NAMALWA (cell line): Measurements from ENCODE around the gene RSPO3.

Source experiments
- DNase-seq: peaks from one replicate; pipeline ENCODE4 v3.0.0-alpha.2; 2015; ENCODE audit warnings: low spot score

The RSPO3 gene

DNA sequence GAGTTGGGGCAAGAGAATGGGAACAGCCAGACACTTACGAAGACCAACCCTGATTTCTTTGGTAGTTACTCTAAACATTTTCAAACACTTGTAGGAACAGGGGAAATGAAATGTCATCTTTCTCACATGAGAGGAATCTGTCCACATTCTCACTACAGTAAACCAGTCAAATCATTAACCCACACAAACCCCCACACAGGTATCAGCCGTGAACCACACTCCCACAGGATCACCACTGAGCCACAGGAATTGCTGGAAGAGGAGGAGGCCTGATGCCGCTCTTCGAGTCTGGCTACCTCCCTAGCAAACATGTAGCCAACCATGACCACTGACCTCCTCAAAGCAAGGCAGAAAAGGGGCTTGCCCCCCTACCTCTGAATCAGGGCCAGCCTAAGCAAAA is 6.9 kb upstream of the RSPO3 start:
- DNase-seq: no peak

DNA sequence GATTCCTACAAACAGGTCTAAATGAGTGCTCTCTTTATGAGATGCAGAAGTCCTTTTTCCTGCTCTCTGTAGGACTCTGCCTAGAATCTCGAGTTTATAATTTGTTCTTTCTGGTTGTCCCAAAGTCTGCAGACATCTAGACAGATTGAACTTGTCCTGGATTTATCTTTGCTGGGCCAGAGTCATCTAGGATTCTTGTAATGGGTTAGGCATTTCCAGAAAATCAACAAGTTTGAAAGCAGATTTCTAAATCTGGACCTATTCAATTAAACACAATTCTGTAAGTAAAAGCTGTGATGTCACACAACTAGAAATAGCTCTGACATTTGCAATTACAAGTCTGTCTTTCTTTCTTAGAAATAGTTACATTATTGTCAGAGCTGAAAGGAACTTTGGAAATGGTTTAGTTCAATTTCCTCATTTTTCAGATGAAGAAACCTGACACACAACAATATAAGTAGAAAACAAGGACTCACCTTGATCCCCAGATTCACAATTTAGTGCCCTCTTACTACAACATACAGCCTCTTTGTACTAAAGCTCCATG is 4.2 kb upstream of the RSPO3 start:
- DNase-seq: no peak

DNA sequence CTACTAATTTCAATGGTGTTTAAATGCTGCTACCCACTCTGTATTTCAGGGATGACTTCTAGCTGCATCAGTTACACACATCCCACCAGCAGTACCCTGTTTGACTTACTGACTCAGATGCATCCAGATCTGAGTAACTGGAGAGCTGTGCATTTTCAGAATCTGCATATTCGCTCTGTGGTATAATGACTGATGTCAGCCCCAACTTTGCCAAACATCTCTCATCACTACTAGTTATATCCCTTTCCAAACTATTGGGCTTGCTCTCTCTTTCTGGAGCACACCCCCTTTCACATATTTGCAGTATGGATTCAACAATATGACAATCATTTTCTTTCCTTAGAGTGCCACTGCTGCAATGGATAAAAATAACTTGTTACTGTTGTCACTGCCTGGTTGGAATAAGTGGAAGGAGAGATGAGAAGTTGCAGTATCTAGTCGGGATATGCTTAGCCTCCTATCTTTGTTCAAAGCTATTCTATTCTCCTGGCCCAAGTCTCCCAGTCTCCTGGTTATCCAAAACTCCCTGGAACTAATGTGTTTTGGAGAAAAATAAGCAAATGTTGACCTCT is 3.3 kb upstream of the RSPO3 start:
- no peak for DNase-seq

DNA sequence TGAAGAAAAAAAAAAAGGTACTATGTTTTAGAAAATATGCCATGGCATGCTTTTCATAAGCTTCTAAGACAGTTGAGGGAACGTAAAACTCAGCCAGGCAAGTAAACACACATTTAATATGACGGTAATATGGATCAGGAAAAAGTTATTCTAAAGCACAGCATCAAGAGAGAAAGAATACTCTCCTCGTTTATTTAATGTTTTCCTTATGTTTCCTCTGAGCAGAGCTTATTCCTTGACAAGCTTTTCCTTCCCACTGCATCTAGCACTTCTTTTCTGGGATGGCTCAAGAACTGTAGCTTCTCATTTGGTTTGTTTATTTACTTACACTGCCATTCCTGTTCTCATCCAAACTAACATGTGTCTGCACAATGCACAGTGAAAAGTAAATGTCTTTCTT is 2.7 kb upstream of the RSPO3 start:
- DNase-seq: no peak

DNA sequence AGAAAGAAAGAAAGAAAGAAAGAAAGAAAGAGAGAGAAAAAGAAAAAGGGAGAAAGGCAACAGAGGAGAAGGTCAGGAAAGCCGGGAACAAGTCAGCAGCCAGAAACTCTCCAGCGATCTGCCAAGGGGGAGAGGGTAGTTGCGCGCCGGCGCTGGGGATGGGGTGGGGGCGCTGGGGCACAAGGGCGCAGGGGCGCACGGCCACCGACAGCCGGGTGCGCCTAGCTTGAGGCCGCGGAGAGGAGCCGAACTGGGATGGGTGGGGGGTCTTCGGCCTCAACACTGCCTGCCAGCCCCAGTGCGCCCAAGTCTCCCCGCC is 533 bp upstream of the RSPO3 start:
- DNase-seq: no peak

DNA sequence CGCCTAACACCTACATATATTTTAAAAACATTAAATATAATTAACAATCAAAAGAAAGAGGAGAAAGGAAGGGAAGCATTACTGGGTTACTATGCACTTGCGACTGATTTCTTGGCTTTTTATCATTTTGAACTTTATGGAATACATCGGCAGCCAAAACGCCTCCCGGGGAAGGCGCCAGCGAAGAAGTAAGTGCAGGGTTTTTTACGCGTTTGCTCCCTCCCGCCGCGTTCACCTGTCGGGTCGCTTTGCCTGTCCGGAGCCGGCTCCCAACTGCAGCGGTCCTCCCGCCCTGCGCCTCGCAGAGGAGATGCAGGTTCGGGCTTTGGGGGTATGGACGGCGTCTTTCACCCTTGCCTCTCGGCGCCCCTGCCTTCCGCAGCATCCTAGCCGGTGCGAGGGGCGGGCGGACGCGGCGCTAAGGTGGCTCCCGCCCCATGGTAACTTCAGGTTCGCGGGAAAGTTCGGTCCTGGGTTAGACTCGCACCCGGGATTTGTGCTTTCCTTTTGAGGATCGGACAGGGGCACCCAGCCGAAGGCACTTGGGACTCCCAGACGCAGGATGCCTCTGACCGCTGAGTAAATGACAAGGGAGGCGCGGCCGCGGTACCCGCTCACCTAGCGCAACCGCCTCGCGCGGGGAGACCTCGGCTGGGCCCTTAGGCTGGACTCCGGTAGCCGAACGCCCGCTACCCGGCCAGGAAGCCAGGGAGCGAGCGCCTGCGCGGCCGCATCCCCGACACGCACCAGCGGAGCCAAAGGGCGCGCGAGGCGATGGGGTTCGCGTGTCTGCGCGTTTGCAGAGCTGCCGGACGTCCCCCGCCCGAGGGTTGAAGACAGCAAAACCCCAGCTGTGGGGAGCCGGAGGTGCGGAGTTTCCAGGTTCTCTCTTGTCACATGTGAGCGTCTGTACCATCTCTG is 891 bp downstream of the RSPO3 start:
- DNase-seq: no peak

DNA sequence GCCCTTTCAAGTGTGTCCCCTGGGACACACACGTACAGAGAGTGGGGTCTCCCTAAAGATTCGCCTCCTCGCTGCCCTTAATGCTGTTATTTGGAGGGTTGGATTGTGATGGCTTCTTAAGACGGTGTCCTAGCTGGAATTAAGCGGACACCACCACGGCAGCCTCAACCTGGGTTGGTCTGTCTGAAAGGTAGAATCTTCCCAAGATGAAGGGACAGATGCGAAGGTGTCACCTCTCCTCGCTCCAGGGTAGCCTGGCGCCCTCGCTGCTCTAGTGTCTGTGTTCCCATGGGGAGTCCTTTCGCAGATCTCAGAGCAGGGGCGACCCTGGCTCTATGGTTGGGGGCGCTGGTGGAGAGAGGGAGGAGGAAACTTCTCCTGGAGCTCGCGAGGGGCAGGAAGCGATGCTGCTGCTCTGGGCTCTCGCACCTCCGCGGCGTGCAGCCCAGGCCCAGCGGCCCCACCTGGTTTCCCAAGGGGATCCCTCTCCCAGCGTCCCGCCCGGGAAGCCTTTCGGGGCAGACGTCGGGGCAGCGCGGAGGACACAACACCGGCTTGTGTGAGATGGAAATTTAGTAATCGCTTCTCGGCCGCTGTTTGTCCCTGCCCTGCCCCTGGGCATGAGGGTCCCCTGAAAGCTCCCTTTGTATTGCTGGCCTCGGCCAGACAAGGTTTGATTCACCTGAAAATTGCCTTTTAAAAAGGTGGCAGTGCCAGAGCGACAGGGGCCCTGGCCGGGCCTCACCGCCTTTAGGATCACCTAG is 1.7 kb downstream of the RSPO3 start:
- no peak for DNase-seq

DNA sequence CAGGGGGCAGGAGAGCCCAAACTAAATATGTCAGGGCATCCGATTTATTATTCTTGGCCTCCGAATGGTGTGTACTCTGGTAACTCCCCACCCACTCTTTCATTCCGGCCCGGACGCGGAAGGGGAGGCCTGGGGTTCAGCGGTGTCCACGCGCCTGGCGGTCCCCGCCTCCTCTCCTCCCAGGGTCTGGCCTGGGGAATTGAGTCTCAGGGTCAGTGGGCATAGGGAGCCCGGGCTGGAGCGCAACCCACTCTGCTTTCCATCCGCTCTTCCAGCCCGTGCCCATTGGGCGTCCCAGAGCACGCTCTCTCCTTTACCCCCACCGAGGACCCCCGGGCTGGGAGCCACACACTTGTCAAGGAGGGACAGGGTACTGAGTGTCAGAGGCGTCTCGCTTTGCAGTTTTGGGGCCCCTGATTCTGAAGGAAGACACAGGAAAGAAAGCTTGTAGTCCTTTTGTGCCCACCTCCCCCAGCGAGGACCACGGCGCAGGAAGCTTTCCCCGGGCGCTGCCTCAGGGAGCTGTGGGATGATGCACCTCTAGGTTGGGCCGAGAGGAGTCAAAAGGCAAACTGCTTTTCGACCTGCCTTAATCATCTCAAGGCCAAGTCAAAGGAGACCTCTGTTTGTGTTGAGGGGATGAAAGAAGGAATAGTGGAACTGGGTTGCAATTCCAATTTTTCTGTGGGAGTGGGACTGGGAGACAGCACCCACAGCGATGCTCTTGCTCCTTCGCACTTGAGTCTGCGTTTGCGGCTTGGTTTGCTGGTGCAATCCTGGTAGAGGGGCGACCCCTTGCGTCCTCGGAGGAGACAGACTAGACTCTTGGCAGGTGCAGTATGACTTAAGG is 2.5 kb downstream of the RSPO3 start:
- peak; percentile 77 for DNase-seq

DNA sequence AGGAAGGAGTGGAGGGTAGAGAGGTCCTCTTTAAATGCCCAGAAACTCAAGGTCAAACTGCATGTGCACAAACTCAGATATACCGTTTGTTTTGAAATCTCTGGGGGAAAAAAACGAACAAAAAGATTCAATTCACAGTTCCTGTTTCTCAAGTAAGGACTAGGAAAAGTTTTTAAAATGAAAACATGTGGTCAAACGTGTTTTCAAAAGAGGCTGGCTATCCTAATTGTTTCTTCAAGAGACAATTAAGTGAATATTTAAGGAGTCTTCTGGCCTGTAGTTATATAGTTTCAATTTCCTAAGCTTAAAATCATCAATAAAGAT is 3.1 kb downstream of the RSPO3 start:
- DNase-seq: no peak

DNA sequence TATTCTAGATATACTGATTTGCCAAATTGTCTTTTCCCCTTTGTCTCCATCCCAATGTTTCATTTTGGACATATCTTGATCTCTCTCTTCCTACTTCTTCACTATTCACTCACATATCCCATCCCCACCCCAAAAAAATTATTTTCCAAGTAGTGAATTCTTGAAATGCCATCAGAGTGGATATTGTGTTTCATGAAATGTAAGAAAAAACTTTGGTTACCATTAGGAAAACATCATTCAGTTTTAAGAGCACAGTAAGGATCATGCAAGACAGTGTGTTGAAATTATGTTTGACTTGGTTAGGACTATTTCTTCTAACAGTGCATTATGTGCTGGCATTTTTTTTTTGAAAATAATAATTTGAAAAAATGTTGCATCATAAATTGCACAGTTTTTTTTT is 5.7 kb downstream of the RSPO3 start:
- no peak for DNase-seq

DNA sequence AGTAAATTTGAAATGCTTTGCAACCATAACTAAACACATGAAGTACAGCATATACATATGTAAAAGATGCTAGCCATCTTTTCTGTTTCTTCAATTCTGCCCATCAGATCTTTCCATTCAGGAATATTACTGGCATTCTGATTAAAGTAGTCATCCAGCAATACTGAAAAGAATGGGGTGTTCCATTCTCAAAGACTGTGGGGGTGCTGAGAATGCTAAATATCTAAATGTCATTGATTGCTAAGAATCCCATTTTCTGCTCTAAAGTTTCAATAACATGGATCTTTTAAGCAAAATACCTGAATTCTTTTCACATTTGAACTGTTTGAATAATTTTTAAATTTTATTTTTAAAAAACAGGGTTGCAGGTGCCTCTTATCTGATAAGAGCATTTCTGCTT is 6.2 kb downstream of the RSPO3 start:
- DNase-seq: no peak

DNA sequence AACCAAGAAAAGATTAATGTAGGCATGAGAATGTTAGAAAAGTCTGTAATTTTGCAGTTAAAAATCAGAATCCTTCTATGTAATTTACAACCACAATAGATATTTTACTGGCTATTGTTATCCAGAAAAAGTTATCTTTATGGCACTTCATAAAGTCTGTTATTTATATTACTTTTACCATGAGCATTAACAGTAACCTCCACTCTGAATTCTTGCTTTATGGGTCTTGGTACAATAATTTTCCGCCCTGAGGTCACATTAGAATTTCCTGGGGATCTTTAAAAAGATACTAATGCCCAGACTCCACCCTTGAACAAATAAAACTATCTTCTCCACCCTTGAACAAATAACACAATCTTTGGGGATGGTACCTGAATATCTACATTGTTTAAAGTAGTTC is 9.6 kb downstream of the RSPO3 start:
- no peak for DNase-seq

DNA sequence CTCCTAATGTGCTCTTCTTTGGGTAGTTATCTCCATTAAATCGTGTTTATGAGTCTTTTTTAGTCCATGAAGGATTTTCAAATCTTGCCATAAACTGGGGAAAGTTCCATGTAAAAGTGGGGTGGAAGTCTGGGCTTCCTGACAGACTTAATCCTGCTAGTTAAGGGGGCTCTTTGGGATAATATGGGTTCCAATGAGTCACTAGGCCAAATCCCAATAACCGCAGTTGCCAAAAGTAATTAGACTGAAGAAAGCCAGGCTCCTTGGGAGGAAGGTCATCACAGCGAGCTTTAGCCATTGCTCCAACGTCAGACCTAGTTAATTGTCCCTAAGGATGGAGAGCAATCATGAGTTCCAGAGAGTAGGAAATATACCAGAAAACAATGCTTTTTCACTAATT is 10.8 kb downstream of the RSPO3 start:
- DNase-seq: no peak

DNA sequence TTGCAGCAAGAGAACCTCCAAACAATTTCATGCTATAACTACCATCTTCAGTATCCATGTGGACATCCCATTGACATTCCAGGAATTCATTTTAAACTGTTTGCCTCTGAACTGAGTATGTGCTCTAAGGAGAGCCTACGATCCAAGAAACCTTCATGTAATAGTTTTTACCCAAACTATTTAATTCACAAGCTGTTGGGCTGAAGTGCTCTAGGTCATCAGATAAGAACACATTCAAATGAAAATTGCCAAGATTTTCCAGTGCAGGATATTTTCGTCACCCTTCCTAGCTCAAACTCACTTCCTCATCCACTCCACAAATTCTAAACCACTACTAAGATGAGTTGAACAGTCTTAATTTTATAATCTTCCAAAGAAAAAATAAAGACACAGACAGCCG is 12.8 kb downstream of the RSPO3 start:
- DNase-seq: no peak

DNA sequence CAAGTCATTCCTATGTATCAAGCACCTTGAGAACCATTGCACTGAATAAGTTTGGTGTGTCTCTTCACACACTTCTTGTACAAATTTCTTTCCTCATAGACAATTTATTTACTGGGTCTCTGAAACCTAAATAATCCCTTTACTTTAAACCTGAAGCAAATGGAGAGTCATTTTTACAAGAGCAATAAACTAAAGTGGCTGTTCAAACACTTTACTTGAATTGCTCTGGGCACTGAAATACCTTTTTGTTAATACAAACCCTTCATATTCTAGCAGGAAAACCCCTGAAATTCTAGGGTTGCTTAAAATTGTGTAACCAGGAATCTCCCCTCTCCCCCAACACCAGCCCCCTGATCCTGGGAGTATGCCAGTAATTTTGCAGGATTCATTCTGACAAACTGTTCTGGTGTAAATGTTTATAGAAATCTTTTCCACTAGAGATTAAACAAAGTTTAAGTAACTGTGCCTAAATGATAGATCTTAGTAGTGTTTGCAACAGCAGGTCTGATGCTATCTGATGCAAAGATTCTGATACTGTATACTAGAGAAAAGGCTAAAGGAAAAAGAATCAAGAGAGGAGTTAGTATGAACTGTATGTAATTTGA is 13.4 kb downstream of the RSPO3 start:
- DNase-seq: no peak

DNA sequence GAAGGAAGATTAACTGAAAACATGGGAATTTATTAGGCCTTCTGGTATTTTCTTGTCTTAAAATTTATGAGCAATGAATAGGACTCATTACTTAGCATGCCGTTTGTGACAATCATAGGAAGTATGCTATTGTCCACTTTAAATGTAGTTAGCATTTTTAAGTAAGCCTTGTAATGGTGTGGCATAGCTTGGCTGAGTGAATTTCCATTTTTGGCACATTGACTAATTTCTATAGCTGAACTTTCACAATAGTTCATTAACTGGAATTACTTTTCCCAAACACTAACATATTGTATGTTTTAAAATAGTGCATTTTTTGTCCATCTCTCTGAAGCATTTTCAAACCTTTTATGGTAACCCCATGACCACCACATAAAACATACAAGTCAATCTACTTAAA is 15.7 kb downstream of the RSPO3 start:
- no peak for DNase-seq

DNA sequence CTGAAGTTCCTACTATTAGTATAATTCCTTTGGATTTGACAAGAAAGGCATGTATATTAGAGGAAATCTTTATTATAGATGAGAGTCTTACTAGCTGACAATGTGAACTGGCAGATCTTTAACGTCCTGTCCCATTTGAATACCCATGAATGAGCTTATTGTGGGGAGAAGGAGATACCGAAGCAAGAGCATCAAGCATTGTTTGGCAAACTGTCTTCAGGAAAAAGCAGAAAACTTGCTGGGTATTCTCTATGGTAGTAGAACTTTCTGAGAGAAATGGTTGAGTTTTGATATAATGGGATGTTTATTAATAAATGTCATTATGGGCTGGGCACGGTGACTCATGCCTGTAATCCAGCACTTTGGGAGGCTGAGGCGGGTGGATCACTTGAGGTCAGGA is 18.3 kb downstream of the RSPO3 start:
- DNase-seq: no peak

DNA sequence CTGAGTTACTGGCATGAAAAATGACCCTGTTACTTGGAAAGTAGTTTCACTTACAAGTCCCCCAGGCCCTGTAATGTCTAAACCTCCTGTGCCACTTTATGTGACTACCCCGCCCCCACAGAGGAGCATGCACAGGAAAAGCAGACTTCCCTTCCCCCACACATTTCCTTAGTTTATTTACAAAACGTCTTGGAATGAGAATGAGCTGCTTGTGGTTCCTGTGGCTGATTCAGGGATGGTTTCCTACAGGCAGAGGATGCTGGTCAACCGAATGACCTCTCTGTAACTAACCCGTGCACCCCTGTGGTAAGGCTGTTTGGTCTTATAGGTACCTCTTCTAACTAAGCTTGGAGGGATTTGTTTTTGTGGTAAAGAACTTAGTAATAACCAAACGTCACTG is 28.5 kb downstream of the RSPO3 start:
- DNase-seq: no peak

DNA sequence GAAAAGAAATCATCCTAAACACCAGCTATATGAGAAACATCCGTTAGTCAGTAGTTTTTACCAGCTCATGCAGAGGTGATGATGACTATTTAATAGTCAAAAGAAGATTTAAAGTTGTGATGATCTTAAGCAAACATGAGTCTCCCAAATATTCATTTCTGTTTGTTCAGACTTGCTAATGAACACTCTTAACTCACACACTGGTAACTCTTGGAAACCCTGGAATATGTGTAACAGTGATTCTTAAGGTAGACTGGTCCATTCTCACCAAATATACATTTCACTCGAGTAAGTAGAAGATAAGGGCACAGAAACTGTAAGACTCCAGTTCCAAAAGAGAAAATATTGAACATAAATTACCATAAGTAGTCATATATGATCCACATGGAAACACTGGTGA is 29.1 kb downstream of the RSPO3 start:
- DNase-seq: no peak

DNA sequence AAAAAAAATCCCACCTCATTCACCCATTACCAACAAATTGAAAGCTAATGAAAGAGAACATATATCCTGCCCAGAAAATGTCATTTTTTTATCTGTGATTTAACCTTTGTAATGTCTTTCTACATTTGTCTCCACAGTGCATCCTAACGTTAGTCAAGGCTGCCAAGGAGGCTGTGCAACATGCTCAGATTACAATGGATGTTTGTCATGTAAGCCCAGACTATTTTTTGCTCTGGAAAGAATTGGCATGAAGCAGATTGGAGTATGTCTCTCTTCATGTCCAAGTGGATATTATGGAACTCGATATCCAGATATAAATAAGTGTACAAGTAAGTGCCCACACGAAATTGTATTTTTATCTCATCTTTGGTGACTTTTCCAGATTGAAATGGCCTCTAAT is 30.0 kb downstream of the RSPO3 start:
- DNase-seq: no peak

DNA sequence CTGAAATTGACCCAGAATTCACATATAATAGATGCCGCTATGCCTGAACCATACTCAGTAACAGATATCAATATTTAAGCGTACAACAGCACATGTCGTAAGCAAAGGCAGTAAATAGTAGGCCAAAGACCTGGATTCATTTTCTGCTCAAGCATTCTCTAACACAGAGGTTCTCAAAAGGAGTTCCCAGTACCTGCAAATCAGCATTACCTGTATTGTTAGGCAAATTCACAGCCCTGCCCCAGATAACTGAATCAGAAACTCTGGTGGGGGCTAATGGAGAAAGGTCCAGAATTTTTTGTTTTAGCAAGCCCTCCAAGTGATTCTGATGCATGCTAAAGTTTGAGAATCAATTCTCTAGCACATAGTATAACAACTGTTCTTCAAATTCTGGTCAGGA is 36.0 kb downstream of the RSPO3 start:
- no peak for DNase-seq

DNA sequence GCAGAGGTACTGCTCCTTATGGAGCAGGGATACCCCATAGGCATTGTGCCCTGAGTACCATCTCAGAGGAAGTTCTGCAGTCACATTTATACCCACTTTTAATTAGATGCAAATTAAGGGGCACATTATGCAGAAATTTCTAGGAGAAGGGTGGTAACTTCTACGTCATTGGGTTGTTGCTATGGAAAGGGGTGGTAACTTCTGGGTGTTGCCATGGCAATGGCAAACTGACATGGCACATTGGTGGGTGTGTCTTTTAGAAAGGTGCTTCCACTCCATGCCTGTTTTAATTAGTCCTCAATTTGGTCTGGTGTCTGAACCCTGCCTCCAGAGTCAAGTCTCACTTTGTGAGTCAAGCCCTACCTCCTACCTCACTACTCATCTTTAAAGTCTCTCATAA is 42.0 kb downstream of the RSPO3 start:
- peak; percentile 57 for DNase-seq
